Activated CD8-positive, alpha-beta memory T cell treated with anti-CD3 and anti-CD28 coated beads, Interleukin-2, amount 50 U/mL, for 1 hour (primary cell): Measurements from ENCODE around the gene GUCD1.
"Not testable (repeated sequence)": the region's sequence is repeated elsewhere in the genome, so short reads cannot be mapped to it uniquely, and the experiment has no call there.

ENCODE experiments used
- DNase-seq: peaks from one replicate; pipeline ENCODE4 v3.0.0-alpha.2; 2020; ENCODE audit errors: extremely low read depth

GUCD1 gene

DNA sequence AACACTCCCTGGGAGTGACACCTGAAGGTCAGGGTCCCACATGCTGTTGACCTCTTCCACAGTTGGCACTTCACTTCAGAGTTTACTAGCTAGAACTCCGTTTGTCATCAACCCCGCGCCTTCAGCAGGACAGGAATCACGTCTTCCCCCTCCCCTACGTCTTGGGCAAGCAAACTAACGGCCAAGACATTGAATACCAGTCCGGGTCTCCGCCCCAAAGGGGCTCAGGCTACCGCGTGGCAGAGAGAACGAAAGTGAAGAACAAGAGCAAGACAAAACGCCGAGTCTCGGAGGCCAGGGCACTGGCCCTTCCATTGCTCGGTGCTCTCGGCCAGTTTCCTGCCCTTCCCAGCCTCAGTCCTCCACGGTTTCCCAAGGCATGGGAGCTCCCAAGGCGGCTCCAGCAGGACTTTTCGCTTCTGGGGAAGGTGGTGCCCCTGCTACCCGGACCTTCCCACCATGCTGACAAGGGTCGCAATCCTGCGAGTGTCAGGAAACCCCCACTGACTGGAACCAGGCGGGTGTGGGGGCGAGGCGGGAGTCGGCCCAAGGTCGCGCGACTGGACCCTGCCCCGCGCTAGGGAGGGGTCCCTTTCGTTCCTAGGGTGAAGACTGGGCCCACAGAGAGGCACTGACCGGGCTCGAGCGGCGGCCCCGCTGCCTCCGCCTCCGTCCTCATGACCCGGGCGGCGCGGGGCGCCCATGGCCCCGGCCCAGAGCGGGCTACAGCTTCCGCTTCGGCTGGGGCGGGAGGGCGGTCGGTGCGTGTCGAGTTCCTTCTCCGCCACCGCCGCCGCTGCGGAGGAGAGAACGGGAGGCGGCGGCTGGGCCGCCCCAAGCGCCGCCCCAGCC lies at the start of gene GUCD1:
Gene GUCD1 (minus strand): TSS at position 826 of the 852 bp plus-strand sequence. CDS start 147 bp downstream, at position 679.
- no peak for DNase-seq

DNA sequence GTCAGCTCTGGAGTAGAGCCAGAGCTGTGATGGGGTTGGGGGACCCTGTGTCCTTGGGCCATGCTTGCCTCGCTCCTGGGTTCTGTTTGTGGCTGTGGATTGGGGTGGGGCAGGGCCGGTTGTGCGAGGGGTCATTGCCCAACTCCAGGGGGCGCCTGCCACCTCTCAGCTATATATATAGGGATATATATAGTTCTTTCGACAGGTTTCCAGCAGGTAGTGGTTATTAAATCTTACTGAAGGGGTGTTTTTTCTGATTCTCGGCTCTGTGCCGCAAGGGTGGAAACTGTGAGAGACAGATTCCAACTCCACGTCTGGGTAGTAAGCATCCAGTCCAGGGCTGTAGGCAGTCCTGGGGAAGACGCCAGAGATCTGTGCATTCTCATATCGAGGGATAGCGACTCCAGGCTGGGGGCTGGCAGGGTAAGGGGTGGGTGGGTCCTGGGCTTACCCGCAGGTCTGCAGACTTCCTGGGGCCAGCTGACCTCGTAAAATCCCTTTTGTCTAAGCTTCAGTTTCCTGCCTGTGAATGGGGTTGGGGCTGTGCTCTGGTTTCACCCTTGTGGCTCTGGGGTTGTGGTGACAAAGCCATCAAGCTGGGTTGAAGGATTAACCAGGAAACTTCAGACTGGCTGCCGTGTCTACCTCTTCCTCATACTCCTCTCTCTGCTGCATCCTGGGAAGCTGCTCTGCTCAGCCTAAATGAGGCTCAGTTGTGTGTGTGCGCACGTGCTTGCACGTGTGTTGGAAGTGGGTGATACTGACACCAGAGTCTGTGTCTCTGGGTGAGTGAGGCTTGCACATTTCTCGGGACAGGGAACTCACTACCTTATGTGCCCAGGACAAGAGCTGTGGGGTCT lies 49.1 kb upstream of the GUCD1 start:
- not testable (repeated sequence) for DNase-seq

DNA sequence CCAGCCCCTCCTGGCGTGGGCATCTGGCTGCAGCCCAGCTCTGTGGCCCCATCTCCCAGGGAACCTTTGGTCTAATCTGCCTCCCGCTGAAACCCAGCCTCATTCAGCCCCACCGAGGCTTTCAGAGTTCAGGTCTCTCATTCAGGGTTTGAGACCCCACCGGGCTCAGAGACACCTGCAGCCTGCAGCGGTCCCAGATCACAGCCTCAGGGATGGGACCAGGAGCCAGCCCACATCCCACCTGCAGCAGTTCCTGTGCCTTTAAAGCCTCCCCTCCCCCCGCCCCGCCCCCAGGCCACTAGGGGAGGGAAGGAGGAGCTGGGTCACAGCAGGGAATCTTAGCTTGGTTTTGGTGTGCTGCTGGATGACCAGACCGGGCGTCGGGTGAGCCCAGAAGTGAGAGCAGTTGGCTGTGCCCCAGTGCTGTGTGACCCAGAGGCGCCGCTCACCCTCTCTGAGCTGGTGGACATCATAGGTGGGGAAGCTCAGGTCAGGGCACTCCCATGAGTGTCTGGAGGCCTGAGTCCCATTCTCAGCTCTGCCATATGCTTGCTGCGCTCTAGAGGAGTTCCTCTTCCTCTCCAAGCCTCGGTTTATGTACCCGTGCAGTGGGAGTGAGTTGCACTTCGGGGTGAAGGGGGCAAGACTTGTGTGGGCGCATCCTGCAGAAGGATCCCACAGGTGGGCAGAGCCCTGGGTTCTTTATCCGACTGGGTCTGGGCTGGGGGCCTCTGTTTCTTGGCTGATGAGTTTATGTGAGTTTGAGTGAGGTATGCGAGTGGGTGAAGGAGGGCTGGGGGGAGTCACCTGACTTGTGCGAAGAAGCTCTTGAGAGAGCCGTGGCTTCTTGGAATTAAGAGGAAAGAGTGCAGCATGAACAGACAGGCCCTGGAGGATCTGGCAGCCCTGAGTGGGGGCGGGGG lies 48.2 kb upstream of the GUCD1 start, which contains the start of gene GGT1:
Gene GGT1 (plus strand): TSS at position 347 of the 923 bp plus-strand sequence. CDS start 7,889 bp downstream, outside the sequence.
- not testable (repeated sequence) for DNase-seq

DNA sequence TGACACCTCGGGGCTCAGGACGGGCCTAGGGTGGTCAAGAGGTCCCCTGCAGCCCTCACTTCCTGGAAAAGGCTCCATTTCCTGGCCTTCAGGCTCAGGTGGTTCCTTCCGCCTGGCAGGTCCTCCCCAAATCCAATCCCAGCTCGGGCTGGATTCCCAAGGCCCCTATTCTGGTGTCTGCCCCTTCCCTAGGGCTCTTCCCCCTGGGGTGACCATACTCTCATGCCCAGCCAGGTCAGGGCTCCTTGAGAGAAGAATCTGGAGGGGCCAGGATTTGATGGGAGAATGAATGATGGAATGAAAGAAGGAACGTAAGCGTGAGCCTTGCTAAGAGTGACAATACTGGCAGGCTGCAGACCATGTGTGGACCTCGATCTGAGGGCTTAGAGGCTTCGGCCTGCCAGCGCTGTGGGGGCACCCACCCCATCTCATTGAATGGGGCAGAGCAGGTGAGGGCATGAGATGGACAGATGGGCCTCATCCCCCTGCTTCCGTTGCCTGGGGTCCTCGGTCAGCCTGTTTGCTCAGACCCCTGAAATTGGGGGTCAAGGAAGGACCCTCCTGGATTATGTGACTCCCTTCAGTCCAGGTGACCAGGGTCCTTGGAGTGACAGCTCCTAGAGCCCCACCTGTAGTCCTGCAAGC lies 47.3 kb upstream of the GUCD1 start:
- DNase-seq, result not testable (repeated sequence)

DNA sequence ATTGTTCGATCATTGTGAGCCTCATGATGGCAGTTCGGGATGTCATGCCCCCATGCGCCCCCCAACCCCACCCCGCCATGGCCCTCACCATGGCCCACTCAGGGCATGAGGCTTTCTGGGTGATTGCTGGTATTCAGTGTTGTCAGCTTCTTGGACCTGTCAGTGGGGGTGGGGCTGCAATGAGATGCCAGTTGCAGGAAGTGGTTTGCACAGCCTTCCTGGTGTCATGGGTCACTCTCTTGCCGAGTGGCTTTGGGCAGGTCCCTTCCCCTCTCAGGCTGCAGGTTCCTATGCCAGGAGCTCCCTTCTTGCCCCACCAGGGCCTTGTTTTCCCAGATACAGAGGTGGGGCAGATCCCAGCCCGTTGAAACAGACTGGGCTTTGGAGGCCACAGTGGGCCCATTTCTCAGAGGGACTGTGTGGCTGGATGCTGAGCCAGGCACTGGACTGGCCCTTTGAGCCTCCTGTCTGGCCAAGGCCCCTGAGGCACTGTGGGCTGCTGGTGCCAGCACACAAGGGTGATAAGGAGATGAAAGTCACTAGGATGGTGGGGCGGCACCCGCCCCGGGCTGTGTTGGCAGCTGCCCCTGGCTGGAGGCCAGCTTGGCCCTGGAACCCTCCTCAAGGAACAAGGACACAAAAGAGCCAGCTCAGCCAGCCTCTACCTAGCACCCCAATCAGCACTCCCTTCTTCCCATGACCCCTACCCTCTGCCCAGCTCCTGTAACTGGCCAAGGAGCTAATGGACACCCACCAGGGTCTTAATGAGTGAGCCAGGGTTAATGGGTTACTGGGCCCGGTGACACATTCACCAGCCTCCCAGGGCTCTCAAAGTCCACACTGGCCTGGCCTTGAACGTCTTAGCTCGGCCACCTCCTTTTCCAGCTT lies 46.5 kb upstream of the GUCD1 start:
- DNase-seq, result no peak

DNA sequence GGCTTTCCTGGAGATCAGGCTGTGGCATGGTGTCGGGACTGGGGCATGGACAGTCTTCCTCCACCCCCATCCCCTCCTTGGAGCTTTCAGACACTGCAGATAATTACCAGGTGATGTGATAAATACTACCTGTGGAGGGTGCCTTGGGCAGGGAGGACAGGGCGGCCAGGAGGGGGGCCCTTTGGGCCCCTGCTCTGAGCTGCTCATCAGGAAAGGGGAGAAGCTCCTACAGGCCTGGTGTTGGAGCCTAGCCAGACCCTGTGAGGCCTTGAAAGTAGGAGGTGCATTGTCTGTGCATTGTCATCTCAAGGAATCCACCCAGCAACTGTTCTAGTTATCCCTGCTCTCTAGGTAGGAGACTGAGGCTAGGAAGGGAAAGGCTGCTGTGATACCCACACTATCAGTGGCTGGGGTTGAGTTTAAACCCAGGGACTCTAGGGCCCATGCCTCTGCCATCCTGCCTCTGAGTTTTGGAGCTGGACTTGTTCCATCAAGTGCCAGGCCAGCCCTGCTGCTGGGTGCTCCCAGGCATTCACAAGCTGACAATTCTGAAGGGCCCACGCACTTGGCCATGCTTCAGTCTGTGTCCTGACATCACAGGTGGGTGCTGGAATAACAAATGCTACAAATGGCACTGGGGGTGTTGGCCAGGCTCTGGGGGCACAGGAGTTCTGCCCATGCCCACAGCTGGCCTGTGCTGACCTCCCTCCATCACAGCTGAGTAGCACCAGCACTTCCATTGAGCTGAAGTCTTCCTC lies 45.2 kb upstream of the GUCD1 start:
- DNase-seq, result not testable (repeated sequence)

- no peak for DNase-seq
Measured at GRCh38 chr22:24599514-24599913, 44.6 kb upstream of the GUCD1 start.

DNA sequence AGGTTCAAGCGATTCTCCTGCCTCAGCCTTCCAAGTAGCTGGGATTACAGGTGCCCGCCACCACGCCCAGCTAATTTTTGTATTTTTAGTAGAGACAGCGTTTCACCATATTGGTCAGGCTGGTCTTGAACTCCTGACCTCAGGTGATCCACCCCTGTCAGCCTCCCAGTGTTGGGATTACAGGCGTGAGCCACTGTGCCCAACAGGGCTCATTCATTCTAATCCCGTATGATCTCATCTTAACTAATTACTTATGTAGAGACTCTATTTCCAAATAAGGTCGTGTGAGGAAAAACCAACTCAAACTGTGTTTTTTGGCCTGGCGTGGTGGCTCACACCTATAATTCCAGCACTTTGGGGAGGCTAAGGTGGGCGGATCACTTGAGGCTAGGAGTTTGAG lies 42.1 kb upstream of the GUCD1 start:
- DNase-seq, result not testable (repeated sequence)

GRCh38 chr22:24595863-24596262 lies 40.9 kb upstream of the GUCD1 start:
- no peak for DNase-seq

DNA sequence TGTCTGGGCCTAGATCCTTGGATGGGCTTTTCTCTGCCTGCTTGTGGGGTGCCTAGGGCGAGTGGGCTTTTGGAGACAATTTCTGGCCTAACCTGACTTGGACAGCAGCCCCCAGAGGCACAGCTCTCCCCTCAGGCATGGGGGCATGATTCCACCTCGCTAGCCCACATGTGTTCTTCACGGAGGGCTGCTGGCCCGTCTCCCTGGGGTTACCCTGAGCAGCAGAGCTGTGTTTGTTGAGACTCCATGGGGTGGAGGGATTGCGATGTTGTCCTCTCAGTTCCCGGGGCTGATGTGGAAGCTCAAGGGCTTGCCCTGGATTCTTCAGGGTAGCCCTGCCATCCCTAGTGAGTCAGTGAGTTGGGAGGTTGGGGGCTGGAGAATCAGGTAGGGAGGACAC lies 40.3 kb upstream of the GUCD1 start:
- no peak for DNase-seq

GRCh38 chr22:24594569-24595120 lies 39.7 kb upstream of the GUCD1 start:
- no peak for DNase-seq

GRCh38 chr22:24593836-24594568 lies 39.1 kb upstream of the GUCD1 start:
- DNase-seq, result no peak

DNA sequence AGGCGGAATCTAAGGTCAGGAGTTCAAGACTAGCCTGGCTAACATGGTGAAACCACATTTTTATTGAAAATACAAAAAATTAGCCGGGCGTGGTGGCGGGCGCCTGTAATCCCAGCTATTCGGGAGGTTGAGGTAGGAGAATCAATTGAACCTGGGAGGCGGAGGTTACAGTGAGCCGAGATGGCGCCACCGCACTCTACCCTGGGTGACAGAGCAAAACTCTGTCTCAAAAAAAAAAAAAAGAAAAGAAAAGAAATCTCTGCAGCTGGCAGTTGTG lies 38.6 kb upstream of the GUCD1 start:
- not testable (repeated sequence) for DNase-seq

DNA sequence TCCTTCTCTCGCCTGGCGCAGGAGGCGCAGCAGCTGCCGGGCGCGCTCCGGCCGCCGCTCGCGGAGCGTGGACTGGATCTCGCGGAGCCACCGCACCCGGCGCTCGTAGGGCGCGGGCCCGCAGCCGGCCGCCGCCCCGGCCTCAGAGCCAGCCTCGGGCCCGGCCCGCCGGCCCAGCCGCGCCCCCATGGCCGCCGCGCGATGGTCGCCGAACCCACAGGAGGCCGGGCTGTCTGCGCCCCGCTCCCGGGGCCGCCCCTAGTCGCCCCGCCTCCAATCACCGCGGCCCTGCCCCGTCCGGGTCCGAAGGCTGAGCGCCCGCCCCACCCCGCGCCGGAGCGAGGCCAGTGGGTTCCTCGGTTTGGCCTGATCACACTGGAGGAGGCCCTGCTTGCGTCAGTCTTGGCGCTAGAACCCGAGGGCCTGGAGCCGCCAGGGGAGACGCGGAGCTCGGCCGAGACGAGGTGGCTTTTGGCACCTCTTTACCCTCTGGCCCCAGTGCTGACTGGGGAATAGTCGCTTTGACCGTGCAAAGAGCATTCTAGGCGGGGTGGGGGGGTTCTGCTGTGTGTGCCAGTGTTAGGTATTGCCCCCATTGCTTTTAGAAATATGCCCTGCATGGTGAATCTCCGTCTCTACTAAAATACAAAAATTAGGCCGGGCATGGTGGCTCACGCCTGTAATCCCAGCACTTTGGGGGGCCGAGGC lies 38.1 kb upstream of the GUCD1 start, which contains the start of gene LRRC75B:
Gene LRRC75B (minus strand): TSS at position 223 of the 708 bp plus-strand sequence. CDS start 34 bp downstream, at position 189.
- no peak for DNase-seq

- DNase-seq, result no peak
Measured at GRCh38 chr22:24592058-24592850, 37.3 kb upstream of the GUCD1 start.

DNA sequence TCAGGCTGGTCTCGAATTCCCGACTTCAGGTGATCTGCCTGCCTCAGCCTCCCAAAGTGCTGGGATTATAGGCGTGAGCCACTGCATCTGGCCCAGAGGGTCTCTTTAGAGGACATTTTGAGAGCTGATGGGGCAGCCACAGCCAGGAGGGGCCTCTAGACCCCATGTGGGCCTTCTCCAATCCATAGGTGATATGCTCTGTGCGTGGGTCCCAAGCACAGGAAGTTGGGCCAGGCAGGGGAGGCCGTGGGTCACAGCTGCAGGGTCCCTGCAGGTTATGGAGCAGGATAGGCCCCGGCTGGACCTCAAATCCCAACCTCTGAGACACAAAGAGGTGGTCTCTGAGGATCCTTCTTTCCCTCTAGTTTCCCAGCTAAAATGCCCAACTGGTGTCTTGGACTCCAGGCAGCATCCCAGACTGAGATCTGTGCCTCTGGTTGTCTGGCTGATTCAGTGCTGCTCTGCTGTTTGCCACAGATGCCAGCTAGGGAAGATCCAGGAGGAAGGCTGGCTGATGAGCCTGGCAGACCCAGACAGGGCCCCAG lies 36.4 kb upstream of the GUCD1 start:
- no peak for DNase-seq
